ENCODE data around the gene SLF1.

DNA sequence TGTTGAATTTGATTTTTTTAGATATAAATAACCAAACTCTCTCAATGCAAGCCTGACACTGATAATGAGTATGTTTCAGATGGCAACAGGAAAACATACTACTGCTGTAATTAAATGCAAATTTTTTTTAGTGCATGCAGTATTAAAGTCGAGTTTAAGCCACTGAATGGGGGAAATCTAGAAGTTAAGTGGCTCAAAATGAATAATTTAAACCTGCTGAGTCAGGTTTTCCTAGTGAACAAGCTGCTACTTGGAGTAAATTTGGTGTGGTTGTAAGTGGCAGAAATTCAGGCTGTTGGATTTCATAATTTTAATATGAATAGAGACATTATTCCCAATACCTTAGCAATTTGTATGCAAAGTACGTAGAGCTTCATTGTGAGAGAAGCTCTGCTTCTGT is 121.8 kb downstream of the SLF1 start:
- TF ChIP-seq, protein P1, sequence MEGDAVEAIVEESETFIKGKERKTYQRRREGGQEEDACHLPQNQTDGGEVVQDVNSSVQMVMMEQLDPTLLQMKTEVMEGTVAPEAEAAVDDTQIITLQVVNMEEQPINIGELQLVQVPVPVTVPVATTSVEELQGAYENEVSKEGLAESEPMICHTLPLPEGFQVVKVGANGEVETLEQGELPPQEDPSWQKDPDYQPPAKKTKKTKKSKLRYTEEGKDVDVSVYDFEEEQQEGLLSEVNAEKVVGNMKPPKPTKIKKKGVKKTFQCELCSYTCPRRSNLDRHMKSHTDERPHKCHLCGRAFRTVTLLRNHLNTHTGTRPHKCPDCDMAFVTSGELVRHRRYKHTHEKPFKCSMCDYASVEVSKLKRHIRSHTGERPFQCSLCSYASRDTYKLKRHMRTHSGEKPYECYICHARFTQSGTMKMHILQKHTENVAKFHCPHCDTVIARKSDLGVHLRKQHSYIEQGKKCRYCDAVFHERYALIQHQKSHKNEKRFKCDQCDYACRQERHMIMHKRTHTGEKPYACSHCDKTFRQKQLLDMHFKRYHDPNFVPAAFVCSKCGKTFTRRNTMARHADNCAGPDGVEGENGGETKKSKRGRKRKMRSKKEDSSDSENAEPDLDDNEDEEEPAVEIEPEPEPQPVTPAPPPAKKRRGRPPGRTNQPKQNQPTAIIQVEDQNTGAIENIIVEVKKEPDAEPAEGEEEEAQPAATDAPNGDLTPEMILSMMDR (IDR thresholded peaks at IDR 0.05) = no peak
- no peak for TF ChIP-seq POLR2A (IDR thresholded peaks at IDR 0.05)

Data from lower leg skin (tissue), 3 donors.